Testis (tissue), 3 donors: ENCODE data around the gene DHX35. TPM values are rescaled to one million over a fixed set of nuclear protein-coding genes. Genes with fewer than 3 reads are reported as not detected.

Source experiments
- DNase-seq: peaks from one replicate; pipeline ENCODE4 v3.0.0-alpha.2; 2019
- H3K27ac ChIP-seq, 2 donors: fragments of 200-600 bp; sonication (generic); one replicate each; pipeline ENCODE4 v1.5.1; 2019
- H3K27me3 ChIP-seq: fragments of 200-600 bp; sonication (generic); one replicate; pipeline ENCODE4 v1.5.1; 2019
- H3K36me3 ChIP-seq: fragments of 200-600 bp; sonication (generic); one replicate; pipeline ENCODE4 v1.5.1; 2017; ENCODE audit warnings: low read depth; ENCODE audit errors: missing control alignments
- H3K4me1 ChIP-seq: fragments of 200-600 bp; sonication (generic); one replicate; pipeline ENCODE4 v1.5.1; 2019
- H3K4me3 ChIP-seq, 2 donors: fragments of 200-600 bp; sonication (generic); one replicate each; pipeline ENCODE4 v1.5.1; 2017 to 2019
- H3K9me3 ChIP-seq: fragments of 200-600 bp; sonication (generic); one replicate; pipeline ENCODE4 v1.5.1; 2017
- POLR2A ChIP-seq: fragments of 450-650 bp; IDR thresholded peaks from one replicate; pipeline ENCODE4 v1.6.1; 2017; ENCODE audit warnings: antibody characterized with exemption, mild to moderate bottlenecking, moderate library complexity
- WGBS, 2 donors: methylation state at CpG; one replicate each; pipeline ENCODE4 v1.1.5; 2018; 5-methylcytosine and 5-hydroxymethylcytosine counted together
- intact Hi-C: fragments of 100-400 bp; cut with DNase I; formaldehyde crosslinking; loops from one replicate; pipeline ENCODE4 v1.15.1; 2023; ENCODE audit warnings: low total_unique reads
- polyA plus RNA-seq: library from polyadenylated mRNA; stranded (reverse); fragments of 350-450 nt; fragmentation: Illumina TruSeq; extraction: RNeasy Lipid Tissue Mini Kit (QIAGEN cat#74804); gene quantifications from one replicate; pipeline ENCODE4 v1.2.3, GENCODE V29; 2014; ENCODE audit warnings: low read depth, low replicate concordance; ENCODE audit not compliant: insufficient read depth
- total RNA-seq, 2 donors: library from RNA; depleted of rRNA; stranded (reverse); fragments of >200 nt; gene quantifications; one replicate each; pipeline ENCODE4 v1.2.3, GENCODE V29; 2016
- TF ChIP-seq, protein P1 (sequence below), 3 experiments: fragments of 450-650 bp in 2 of 3; fragments of 200-600 bp in 1 of 3; sonication (generic) in 1 of 3; IDR thresholded peaks; one replicate each; pipeline ENCODE4 v1.5.1; 2016 to 2019; ENCODE audit warnings: antibody characterized with exemption in 3 of 3, mild to moderate bottlenecking in 2 of 3, moderate library complexity in 1 of 3

Gene DHX35
- total and polyA plus RNA-seq, 3 donors from 2014 or later = 15.8 to 31.2 (median 26.0) TPM

- no peak for TF ChIP-seq POLR2A
- TF ChIP-seq, protein P1, sequence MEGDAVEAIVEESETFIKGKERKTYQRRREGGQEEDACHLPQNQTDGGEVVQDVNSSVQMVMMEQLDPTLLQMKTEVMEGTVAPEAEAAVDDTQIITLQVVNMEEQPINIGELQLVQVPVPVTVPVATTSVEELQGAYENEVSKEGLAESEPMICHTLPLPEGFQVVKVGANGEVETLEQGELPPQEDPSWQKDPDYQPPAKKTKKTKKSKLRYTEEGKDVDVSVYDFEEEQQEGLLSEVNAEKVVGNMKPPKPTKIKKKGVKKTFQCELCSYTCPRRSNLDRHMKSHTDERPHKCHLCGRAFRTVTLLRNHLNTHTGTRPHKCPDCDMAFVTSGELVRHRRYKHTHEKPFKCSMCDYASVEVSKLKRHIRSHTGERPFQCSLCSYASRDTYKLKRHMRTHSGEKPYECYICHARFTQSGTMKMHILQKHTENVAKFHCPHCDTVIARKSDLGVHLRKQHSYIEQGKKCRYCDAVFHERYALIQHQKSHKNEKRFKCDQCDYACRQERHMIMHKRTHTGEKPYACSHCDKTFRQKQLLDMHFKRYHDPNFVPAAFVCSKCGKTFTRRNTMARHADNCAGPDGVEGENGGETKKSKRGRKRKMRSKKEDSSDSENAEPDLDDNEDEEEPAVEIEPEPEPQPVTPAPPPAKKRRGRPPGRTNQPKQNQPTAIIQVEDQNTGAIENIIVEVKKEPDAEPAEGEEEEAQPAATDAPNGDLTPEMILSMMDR (IDR thresholded peaks at IDR 0.05) = peak in 1 of 3 experiments; percentile 6
- intact Hi-C loops = no loop called here
- Histone ChIP-seq H3K36me3 (no peaks in the 10 kb centered on the region), H3K27ac (peak overlapping the region; percentile 88 to 91), H3K4me3 (peak overlapping the region; percentile 88 to 96), H3K4me1 (no peaks in the 10 kb centered on the region), H3K27me3 (no peaks in the 10 kb centered on the region), H3K9me3 (no peaks in the 10 kb centered on the region)
- 1% methylated on average over 5 of the region's 5 CpGs for WGBS, 2 donors
- DNase-seq = no peak
These were observed 821 bp downstream of the DHX35 start for GRCh38 chr20:38962928-38963401.

GRCh38 chr20:38963745-38964144 is 1.6 kb downstream of the DHX35 start:
- intact Hi-C loops = no loop called here
- no peaks in the 10 kb centered on the region for H3K36me3 ChIP-seq
- DNase-seq = no peak
- no peak overlapping the region for H3K4me3 ChIP-seq
- no peaks in the 10 kb centered on the region for H3K27me3 ChIP-seq
- TF ChIP-seq, protein P1 (IDR thresholded peaks at IDR 0.05) = no peak
- no peak for TF ChIP-seq POLR2A
- H3K4me1 ChIP-seq = no peaks in the 10 kb centered on the region
- no peaks in the 10 kb centered on the region for H3K9me3 ChIP-seq
- H3K27ac ChIP-seq = no peak overlapping the region

- no peak overlapping the region for H3K27ac ChIP-seq
- no peak for TF ChIP-seq POLR2A
- TF ChIP-seq, protein P1 (IDR thresholded peaks at IDR 0.05) = no peak
- no peak for DNase-seq
These were observed 3.1 kb downstream of the DHX35 start for GRCh38 chr20:38965264-38965663.

GRCh38 chr20:38968090-38968489 is 5.9 kb downstream of the DHX35 start:
- H3K4me1 ChIP-seq = no peaks in the 10 kb centered on the region
- WGBS, 2 donors = 93 to 95% methylated on average over 6 of the region's 6 CpGs
- no peak for DNase-seq
- no peaks in the 10 kb centered on the region for H3K27me3 ChIP-seq
- TF ChIP-seq, protein P1 (IDR thresholded peaks at IDR 0.05) = no peak
- no peak for TF ChIP-seq POLR2A
- intact Hi-C loops = no loop called here
- H3K9me3 ChIP-seq = no peaks in the 10 kb centered on the region
- H3K27ac ChIP-seq = no peak overlapping the region
- no peak overlapping the region for H3K4me3 ChIP-seq
- no peaks in the 10 kb centered on the region for H3K36me3 ChIP-seq

More at GRCh38 chr20:38965264-38965663, 3.1 kb downstream of the DHX35 start:
- Histone ChIP-seq H3K9me3 (no peaks in the 10 kb centered on the region), H3K36me3 (no peaks in the 10 kb centered on the region), H3K4me1 (no peaks in the 10 kb centered on the region), H3K27me3 (no peaks in the 10 kb centered on the region), H3K4me3 (no peak overlapping the region)
- intact Hi-C loops = no loop called here

DNA sequence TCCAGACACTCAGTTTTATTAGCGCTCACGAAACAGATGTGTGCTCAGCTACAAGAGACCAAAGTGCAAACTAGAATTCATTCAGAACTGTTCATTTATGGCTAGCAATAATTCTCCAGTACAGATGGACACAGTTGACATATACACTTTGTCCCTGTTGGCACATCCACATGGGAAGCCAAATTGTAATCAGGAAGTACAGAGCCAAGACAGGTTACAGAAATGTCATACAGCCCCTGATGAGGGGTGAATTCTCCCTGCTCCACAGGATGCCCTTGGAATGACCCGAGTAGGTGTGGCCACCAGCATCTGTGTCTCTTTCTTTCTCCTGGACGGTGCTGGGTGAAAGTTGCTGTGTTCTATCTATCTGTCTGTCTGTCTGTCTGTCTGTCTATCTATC is 7.6 kb downstream of the DHX35 start:
- Histone ChIP-seq H3K27me3 (no peaks in the 10 kb centered on the region), H3K9me3 (no peaks in the 10 kb centered on the region), H3K27ac (no peak overlapping the region), H3K36me3 (no peaks in the 10 kb centered on the region), H3K4me3 (no peak overlapping the region), H3K4me1 (no peaks in the 10 kb centered on the region)
- intact Hi-C loops = no loop called here
- TF ChIP-seq, protein P1 (IDR thresholded peaks at IDR 0.05) = no peak
- no peak for TF ChIP-seq POLR2A
- DNase-seq = no peak
- 88 to 91% methylated on average over 4 of the region's 4 CpGs for WGBS, 2 donors
